Stimulated activated CD4-positive, alpha-beta T cell treated with anti-CD3 and anti-CD28 coated beads, TNF-alpha, amount 100 ng/mL, for 48 hours (primary cell): ENCODE results near the gene CXCR1.
"Not testable (repeated sequence)": the region's sequence is repeated elsewhere in the genome, so short reads cannot be mapped to it uniquely, and the experiment has no call there.

Experiments
- DNase-seq, 3 donors: peaks; one replicate each; pipeline ENCODE4 v3.0.0-alpha.2; 2020; ENCODE audit warnings: low read depth in 3 of 3

Gene CXCR1

DNA sequence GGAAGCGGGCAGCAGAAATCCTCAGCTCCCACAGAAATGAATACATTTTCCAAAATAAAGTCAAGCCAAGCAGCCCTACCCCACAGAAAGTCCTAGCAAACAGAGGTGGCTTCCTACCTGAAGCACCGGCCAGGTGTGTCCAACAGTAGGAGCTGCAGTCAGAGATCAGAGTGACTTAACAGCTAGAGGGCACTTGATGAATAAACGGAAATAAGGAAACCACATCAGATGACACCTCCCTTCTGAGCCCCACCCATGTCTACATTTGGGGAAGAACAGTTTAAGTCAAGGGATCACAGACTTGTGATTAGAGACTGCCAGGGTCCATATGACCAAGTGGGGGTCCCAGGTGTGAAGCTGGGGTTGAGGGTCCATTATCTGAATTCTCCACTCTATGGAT is at the start of gene CXCR1:
Gene CXCR1, minus strand, starts transcription at position 172 of the 400 bp plus-strand sequence. CDS start 1,751 bp downstream, outside the sequence.
- DNase-seq, result no peak

DNA sequence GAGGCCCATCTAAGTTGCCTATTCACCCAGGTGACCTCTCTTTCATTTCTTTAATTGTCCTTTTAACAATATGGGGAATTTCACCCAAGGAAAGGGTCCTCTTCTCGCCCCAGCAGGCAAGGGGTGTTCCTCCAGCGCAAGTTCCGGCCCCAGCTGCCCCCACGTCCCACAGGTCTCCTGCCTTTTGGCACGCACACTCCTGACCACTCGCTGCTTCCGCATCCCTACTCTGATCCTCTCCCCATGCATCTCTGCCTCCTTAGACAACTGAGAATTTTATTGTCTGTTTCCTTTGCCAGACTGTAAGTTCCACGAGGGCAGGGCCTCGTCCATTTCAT is 49.5 kb upstream of the CXCR1 start:
- DNase-seq, result no peak

DNA sequence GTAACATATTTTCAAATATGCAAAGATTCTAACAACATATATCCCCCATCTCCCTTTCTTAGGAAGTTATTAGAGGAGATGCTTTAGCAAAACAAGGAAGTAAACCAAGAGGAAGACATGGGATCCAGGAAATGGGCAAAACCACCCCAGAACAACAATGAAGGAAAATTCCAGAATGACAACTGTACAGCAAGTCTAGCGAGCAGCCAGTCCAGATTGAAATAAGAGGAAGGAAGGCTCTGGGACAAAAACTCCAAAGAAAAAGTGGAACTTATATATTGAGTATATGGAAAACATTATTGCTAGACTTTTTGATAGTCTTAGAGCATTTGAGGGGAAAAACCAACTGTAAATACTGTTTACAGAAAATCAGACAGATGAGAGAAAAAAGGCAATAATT is 47.4 kb upstream of the CXCR1 start:
- DNase-seq, result no peak

DNA sequence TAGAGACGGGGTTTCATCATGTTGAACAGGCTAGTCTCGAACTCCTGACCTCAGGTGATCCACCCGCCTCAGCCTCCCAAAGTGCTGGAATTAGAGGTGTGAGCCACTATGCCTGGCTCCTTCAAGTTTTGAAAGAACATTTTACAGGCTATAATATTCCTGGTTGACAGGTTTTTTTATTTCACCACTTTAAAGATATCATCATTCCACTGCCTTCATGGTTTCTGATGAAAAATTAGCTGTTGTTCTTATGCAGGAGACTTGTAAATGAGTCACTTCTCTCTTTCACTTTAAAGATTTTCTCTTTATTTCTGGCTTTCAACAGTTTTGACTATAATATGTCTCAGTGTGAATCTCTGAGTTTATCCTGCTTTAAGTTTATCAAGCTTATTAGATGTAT is 42.3 kb upstream of the CXCR1 start:
- no peak for DNase-seq

DNA sequence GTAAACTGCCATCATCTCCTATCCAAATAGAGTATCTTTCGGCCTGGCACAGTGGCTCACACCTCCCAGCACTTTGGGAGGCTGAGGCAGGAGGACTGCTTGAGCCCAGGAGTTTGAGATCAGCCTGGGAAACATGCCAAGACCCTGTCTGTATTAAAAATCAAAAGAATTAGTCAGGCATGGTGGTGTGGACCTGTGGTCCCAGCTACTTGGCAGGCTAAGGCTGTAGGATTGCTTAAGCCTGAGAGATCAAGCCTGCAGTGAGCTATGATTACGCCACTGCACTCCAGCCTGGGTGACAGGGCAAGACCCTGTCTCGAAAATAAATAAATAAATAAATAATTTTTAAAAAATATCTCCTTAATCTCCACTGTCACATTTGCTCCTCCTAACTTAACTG is 35.5 kb upstream of the CXCR1 start:
- no peak for DNase-seq

DNA sequence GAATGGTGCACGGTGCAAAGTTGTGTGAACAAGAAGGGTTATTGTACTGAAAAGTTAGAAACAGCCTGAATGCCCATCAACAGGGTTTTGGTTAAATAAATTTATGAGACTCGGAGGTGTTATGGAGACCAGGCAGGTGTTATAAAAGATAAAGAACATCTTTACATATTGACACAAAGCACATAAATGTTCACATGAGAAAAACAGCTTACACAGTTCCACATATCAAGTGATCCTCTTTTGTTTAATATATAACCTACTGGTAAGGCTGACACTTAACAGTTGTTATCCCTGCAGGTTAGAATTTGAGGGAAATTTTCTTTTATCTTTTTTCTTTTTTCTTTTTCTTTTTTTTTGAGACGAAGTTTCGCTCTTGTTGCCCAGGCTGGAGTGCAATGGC is 30.2 kb upstream of the CXCR1 start:
- no peak for DNase-seq

DNA sequence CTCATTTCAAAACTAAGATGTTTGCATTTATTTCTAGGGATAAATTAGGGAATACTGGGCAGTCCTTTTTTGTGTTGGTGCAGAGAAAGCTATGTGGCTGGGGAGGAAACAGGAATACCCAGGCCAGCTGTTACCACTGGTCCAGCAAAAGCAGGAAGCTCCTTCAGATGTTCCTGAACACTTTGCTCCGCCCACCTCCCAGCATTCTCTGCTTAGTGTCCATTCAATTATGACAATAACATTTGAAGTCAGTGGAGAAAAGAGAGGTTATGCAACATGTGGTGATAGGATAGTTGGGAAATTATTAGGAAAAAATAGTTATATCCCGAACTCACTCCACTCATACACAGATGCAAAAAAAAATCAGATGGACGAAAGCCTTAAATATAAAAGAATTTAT is 28.1 kb upstream of the CXCR1 start:
- no peak for DNase-seq

DNA sequence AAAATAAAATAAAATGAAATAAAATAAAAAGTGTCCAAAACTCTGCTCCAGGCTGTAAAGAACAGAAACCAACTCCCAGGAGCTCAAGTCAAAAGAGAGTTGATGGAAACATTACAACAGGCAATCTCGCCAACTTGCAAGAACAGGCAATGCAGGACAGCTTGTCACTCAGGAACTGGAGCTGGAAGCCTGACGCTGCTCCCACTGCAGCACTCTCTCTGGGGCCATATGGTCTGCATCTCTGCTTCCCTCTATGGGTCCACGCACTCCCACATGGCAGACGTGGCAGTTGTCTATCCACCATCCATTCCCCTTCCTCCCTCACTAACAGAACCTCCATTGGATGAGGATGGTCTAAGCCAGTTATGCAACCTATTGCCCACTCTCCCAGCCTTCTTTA is 26.9 kb upstream of the CXCR1 start:
- no peak for DNase-seq

DNA sequence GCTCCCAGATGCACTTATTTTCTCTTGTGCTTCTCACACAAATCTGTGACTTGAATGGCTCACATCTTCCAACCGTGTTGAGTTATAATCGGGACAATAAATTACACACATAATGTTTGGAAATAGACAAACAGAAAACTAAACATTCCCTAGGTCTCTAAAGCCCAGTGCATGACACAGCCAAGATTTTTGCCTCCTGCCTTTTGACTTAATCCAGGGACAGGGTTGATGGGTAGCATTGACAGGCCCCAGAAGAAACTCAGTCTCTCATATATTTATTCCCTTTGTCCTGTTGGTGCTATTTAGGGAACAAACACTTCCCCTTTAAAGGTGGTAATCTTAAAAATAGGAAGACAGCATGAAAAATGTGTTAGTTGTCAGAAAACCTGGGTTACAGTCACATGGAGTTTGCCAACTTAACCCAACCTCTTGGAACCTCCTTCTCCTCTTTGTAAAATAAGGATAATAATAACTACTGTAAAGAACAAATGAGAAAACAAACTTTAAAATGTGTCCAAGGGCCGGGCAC is 26.2 kb upstream of the CXCR1 start:
- DNase-seq, result no peak

DNA sequence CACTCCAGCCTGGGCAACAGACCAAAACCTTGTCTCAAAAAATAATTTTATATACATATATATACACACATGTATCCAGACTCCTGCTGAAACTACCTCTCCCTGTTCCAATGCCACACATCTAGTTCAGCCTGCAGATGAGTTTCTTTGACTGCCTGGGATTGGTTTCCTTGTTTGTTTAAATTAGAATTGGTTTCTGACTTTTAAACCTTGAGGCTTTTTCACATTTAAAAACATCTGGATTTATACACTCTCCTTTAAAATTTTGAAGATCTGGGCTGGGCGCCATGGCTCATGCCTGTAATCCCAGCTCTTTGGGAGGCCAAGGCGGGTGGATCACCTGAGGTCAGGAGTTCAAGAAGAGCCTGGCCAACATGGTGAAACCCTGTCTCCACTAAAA is 21.8 kb upstream of the CXCR1 start:
- DNase-seq, result no peak

DNA sequence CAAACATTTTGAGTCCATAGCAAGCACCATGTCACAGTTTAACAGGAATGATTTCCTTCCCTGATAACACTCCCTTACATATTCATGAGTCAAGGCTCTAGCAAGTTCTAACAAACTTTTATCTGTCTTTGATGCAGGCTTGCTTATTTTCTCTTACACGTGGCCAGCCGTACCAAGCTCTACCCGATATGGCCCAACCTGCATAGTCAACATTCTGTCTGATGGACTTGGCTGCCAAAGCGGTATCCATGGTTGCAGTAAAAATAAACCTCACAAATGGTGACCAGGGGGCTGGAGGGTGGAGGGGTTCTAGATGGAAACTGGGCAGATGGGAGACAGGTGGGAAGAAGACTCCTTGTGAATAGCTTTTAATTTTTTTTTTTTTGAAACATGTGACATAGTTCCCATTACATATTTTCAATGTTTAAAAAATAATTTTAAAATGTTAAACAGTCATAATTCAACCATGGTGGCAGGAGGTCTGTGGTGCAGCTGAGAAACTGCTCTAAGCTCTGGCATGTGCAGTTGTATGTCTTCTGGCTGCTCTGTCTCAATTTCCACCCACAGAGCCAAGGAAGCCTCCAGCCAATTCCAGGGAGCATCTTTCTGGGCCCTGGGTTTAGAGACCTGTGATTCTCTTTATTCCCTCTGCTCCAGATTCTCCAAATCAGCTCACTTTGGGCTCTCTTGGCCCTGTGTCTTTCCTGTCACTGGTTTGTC is 20.7 kb upstream of the CXCR1 start:
- no peak for DNase-seq

DNA sequence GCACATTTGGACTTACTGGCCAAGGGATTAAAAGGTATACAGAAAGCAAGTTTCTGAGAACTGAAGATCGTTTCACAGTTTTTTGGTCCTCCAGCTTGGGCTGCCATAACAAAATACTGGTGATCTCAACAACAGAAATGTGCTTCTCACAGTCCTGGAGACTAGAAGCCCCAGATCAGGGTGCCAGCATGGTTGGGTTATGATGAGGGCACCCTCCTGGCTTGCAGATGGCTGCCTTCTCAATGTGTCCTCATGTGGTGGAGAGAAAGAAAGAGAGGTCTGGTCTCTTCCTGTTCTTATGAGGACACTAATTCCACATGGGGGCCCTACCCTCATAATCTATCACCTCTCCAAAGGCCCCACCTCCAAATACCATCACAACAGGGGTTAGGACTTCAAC is 20.1 kb upstream of the CXCR1 start:
- DNase-seq, result no peak

DNA sequence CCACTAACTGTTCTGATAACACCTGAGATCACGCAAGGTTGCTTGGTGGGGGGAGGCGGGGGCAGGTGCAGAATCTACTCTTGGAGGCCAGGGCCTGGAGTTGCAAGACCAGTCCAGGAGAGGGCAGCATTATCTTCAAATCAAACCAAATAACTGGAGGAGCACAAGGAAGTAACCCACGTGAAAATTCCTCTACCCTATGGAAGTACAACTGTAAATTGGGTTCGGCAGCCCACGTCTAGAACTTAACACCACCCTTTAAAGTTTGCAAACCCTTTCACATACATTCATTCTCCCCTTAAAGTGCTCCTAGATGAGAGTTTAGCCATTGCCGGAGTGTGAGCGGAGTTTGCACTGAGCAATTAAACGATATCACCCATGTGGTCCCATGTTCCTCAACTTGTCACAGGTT is 19.6 kb upstream of the CXCR1 start:
- DNase-seq, result peak; percentile 37 to 67 (median 52)

DNA sequence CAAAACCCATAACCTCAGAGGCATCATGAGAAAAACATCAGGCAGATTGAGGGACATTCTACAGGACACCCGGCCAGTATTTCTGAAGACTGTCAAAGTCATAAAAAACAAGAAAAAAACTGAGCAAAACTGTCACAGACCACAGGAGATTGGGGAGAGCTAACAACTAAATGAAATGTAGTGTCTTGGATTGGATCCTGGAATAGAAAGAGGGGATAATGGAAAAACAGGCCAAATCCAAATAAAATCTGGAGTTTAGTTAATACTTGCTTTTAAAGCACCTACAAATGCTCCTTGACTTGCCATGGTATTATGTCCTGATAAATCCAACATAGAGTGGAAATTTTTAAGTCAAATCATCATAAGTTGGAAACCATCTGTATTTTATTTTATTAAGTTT is 17.6 kb upstream of the CXCR1 start:
- no peak for DNase-seq

DNA sequence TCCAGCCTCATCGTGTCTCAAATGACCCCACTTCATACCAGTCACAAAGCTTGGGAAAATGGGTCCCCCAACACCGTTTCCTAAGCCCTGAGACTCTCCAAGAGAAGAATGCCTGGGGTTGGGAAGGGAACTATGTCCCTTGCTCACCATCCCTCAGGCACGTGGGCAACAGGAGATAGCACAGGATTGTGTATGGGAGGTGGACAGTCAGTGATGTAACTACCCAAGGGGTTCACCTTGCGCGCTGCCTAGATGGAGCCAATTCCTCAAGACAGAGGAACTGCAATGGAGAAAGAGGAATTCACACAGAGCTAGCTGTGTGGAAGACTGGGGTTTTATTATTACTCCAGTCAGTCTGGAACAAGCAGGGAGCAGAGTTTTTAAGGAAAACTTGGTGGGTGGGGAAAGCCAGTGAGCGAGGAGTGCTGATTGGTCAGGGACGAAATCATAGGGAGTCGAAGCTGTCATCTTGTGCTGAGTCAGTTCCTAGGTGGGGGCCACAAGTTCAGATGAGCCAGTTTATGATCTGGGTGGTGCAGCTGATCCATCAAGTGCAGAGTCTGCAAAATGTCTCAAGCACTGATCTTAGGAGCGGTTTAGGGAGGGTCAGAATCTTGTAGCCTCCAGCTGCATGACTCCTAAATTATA is 13.8 kb upstream of the CXCR1 start:
- DNase-seq, result no peak

DNA sequence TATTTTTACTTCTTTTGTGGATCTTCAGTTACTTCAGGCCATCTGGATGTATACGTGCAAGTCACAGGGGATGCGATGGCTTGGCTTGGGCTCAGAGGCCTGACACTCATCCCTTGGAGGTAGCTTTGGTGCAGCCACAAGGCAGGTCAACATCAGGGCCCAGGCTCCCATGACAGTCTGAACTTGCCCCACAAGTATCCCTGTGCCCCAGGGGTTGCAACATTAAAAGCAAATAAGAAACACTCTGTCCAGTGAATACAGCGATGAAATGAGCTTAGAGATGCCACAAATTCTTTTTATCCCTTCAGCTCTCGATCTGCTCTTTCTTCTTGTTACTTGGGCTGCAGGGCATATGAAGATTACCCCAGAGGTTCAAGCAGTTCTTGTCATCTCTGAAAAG is 13.0 kb upstream of the CXCR1 start:
- DNase-seq, result no peak

DNA sequence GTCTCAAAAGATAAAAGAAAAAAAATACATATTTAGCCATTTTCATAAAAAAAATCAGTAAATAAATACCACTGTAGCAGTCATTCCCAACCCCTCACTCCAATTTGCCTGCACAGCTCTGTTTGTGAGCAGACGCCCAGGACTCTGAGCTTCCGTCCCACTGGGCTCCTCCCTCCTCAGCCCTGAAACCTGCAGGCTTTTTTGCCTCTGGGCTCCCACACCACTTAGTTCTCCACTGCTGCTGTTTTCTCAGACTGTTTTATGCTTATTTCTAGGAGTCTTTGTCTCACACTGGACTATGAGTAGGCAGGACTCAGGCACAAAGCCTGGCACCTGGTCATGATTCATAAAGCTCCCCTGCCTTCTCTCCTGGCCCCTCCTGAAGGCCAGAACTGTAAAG is 6.1 kb upstream of the CXCR1 start:
- DNase-seq, result no peak

DNA sequence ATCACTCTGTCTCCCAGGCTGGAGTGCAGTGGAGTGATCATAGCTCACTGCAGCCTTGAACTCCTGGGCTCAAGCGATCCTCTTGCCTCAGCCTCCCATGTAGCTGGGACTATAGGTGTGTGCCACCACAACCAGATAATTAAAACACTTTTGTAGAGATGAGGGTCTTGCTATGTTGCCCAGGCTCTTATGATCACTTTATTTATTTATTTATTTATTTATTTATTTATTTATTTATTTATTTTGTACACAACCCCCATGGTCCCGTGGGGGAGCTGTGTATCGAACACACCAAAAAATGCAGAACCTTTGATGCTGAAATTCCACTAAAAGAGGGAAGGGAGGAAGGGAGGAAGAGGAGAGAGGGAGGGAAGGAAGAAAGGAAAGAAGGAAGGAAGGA is 5.0 kb upstream of the CXCR1 start:
- DNase-seq, result not testable (repeated sequence)

DNA sequence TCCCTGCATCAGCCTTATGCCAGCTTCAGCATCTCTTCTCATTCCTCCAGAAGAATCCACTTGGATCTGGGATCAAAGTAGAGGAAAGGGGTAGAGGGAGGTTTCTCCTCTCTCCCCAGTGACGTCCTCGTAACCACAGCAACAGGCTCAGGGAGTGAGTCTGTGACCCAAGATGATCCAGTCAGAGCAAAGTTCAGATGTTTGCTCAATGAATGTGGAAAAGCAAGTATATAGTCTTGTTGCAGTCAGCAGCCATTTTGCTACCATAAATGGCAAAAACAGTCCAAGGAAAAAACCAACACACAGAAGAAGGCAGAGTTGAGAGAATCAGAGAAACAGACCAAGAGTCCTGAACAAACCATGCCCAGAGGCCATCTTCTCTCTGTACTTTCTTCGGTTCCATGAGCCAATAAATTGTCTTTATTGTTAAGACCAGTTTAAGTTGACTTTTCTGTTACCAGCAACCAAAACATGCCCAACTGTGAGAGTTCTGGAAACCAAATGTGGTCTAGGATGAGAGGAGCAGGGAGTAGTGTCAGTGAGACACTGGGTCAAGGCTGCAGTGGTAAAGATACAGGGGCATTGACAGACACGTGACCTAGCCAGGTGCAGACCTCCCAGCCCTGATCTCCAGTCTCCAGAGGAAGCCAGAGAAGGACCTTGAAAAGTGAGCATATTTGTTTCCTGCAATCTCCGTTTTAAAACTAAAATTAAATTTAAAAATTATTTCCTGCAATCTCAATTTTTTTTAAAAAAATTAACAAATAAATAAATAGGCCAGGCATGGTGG is 3.2 kb upstream of the CXCR1 start:
- DNase-seq, result no peak

DNA sequence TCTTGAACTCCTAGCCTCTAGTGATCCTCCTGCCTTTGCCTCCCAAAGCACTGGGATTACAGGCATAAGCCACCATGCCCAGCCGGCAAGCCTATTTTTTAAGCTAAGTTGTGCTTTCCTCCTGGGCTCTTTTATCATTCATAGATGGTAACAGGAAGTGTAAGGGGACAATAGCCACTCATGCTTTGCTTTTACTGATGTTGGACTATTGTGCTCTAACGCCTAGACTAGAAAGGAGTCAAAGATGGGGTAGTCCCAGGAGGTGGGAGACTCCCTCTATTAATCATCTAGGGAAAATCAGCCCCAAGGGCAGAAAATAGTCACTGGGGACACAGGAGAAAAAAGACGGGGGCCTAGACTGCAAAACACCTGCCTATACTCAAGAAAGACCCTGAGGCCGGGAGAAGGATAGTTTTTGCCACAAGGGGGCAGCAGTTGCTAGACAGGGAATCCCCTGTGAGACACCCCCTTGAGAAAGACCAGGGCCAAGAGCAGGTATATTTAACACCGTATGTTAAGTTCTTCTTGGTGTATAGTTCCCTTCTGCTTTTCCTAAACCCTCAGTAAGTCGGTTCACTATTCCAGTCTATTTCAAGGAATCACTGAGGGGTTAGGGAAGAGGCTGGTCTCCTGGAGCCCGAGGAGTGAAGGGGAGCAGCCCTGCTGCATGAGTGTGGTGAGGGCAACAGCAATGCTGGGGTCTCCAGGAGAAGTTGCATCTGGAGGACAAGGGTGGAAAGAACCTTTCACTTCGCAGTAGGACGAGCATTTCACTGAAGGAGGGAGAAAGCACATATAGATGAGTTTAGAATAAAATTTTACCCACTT is 2.1 kb upstream of the CXCR1 start:
- peak; percentile 36 to 68 (median 43) for DNase-seq

DNA sequence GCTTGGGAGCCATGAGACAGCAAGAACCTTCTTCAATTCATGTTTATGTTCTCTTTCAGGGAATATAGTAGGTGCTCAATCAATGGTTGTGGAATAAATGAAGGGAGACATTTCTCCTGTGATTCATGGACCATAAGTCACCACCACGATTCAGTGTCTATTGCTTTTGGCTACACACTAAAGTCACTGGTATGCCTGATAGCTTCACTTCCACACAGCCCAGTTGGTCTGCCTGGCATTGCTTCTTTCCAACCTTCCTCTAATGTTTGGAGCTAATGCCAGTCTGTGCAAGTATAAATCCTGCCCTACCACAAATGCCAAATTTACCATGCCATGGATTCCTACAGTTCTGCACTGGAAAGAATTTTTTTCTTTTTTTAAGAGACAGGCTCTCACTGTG is 1.3 kb upstream of the CXCR1 start:
- no peak for DNase-seq

DNA sequence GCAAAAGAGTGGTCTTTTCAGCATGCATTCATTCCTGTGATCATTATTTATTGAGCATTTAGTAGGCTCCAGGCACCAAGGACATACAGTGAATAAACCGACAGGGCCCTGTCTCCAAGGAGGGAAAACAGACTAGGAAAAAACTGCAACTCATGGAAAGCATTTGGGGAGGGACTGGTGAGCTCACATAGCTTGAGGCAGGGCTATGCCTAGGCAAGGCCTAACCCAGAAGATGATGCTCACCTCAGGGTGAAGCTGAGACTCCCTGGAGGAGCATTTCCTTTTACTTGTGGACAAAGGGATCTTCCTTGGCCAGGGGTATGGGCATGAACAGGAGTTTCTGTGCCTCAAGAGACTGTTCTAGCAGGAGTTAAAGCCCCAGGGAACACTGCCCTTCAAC is 3.9 kb downstream of the CXCR1 start:
- DNase-seq, result no peak
